ENCODE measurements around the gene FCMR.
A peak's percentile ranks its signal among the peaks of the same experiment; 100 is the strongest.

Gene FCMR, protein sequence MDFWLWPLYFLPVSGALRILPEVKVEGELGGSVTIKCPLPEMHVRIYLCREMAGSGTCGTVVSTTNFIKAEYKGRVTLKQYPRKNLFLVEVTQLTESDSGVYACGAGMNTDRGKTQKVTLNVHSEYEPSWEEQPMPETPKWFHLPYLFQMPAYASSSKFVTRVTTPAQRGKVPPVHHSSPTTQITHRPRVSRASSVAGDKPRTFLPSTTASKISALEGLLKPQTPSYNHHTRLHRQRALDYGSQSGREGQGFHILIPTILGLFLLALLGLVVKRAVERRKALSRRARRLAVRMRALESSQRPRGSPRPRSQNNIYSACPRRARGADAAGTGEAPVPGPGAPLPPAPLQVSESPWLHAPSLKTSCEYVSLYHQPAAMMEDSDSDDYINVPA

GRCh38 chr1:206921772-206922265 is at the start of gene FCMR:
Gene FCMR (minus strand): TSS chr1:206921941. CDS start chr1:206921854, 87 bp downstream.
- H3K36me3 ChIP-seq (ENCODE audit: control insufficient read depth, insufficient read depth, low read length): peaks cover 2% of the 10 kb centered on the region; the same call in 1 of the 2 replicates
- DNase-seq (ENCODE audit: extremely low read depth, insufficient read length): peak; percentile 67
- TF ChIP-seq, protein P1, sequence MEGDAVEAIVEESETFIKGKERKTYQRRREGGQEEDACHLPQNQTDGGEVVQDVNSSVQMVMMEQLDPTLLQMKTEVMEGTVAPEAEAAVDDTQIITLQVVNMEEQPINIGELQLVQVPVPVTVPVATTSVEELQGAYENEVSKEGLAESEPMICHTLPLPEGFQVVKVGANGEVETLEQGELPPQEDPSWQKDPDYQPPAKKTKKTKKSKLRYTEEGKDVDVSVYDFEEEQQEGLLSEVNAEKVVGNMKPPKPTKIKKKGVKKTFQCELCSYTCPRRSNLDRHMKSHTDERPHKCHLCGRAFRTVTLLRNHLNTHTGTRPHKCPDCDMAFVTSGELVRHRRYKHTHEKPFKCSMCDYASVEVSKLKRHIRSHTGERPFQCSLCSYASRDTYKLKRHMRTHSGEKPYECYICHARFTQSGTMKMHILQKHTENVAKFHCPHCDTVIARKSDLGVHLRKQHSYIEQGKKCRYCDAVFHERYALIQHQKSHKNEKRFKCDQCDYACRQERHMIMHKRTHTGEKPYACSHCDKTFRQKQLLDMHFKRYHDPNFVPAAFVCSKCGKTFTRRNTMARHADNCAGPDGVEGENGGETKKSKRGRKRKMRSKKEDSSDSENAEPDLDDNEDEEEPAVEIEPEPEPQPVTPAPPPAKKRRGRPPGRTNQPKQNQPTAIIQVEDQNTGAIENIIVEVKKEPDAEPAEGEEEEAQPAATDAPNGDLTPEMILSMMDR (IDR thresholded peaks at IDR 0.05; ENCODE audit: insufficient read depth, low read length, poor library complexity, severe bottlenecking): no peak
- no peaks in the 10 kb centered on the region for H3K27me3 ChIP-seq (replicated peaks; ENCODE audit: control insufficient read depth, insufficient read depth, low read length)
- H3K4me3 ChIP-seq (replicated peaks; ENCODE audit: low read depth, low read length): peak within 1 kb of the TSS; percentile 81

- no peak for DNase-seq (ENCODE audit: extremely low read depth, insufficient read length)
- no peak overlapping the region for H3K4me3 ChIP-seq (replicated peaks; ENCODE audit: low read depth, low read length)
- TF ChIP-seq, protein P1 (IDR thresholded peaks at IDR 0.05; ENCODE audit: insufficient read depth, low read length, poor library complexity, severe bottlenecking): no peak
- no peaks in the 10 kb centered on the region for H3K36me3 ChIP-seq (ENCODE audit: control insufficient read depth, insufficient read depth, low read length)
- no peaks in the 10 kb centered on the region for H3K27me3 ChIP-seq (replicated peaks; ENCODE audit: control insufficient read depth, insufficient read depth, low read length)
Measured at GRCh38 chr1:206971029-206971655, 49.4 kb upstream of the FCMR start.

- DNase-seq (ENCODE audit: extremely low read depth, insufficient read length): no peak
- Histone ChIP-seq H3K27me3 (replicated peaks; ENCODE audit: control insufficient read depth, insufficient read depth, low read length) (no peaks in the 10 kb centered on the region), H3K36me3 (ENCODE audit: control insufficient read depth, insufficient read depth, low read length) (no peaks in the 10 kb centered on the region), H3K4me3 (replicated peaks; ENCODE audit: low read depth, low read length) (no peak within 1 kb of the TSS)
- TF ChIP-seq, protein P1 (IDR thresholded peaks at IDR 0.05; ENCODE audit: insufficient read depth, low read length, poor library complexity, severe bottlenecking): no peak
Measured at GRCh38 chr1:206970446-206970845, 48.7 kb upstream of the FCMR start, which contains the start of gene FCAMR. Gene FCAMR (minus strand): TSS chr1:206970460. CDS start chr1:206970125, 335 bp downstream.

DNA sequence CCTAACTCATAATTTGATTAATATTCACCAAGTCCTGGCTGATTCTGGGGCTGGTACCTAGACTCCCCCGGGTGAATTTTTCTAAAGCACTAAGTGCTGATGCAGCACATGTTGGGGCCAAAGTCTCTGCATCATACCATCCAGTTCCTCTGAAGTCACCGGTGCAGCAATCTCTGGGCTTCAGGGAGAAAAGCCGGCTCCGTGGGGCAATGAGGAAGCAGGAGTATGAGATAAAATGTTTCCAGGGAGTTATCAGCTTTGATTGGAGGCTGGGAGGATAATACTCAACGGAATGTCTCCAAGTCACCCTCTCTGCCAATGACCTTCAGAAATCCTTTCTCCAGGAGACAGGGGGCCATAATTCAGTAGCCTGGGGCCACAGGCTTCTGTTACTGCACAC is 47.3 kb upstream of the FCMR start:
- H3K4me3 ChIP-seq (replicated peaks; ENCODE audit: low read depth, low read length): no peak overlapping the region
- DNase-seq (ENCODE audit: extremely low read depth, insufficient read length): no peak

GRCh38 chr1:206967096-206967849 is 45.5 kb upstream of the FCMR start:
- Histone ChIP-seq H3K4me3 (replicated peaks; ENCODE audit: low read depth, low read length) (no peak overlapping the region), H3K36me3 (ENCODE audit: control insufficient read depth, insufficient read depth, low read length) (no peaks in the 10 kb centered on the region), H3K27me3 (replicated peaks; ENCODE audit: control insufficient read depth, insufficient read depth, low read length) (no peaks in the 10 kb centered on the region)
- peak; percentile 44 for DNase-seq (ENCODE audit: extremely low read depth, insufficient read length)
- TF ChIP-seq, protein P1 (IDR thresholded peaks at IDR 0.05; ENCODE audit: insufficient read depth, low read length, poor library complexity, severe bottlenecking): no peak

More for the DNA sequence above, 47.3 kb upstream of the FCMR start:
- TF ChIP-seq, protein P1 (IDR thresholded peaks at IDR 0.05; ENCODE audit: insufficient read depth, low read length, poor library complexity, severe bottlenecking): no peak
- H3K36me3 ChIP-seq (ENCODE audit: control insufficient read depth, insufficient read depth, low read length): no peaks in the 10 kb centered on the region
- H3K27me3 ChIP-seq (replicated peaks; ENCODE audit: control insufficient read depth, insufficient read depth, low read length): no peaks in the 10 kb centered on the region
